SK-MEL-5 (cell line): Measurements from ENCODE around the gene CLMP. TPM values are rescaled to one million over a fixed set of nuclear protein-coding genes. Genes with fewer than 3 reads are reported as not detected.
A peak's percentile ranks its signal among the peaks of the same experiment; 100 is the strongest.

Experiments
- DNase-seq: peaks from one replicate; pipeline ENCODE4 v3.0.0-alpha.2; 2016; ENCODE audit warnings: low read depth, low spot score
- in situ Hi-C: cut with HindIII; loops from 2 replicates; pipeline ENCODE4 v1.10.0; 2016; ENCODE audit warnings: low sequenced_read_pairs, high pct_unique_total_duplicates, low pct_unique_long_range_greater_than_20kb
- total RNA-seq: library from RNA; depleted of rRNA; stranded (reverse); fragments of >200 nt; shearing (Covaris generic); gene quantifications from 2 replicates; pipeline ENCODE4 v1.2.3, GENCODE V29; 2014

The CLMP gene
- total RNA-seq, 1 experiment from 2014 or later, result not detected

- DNase-seq, result no peak
- in situ Hi-C loops, result no loop called here
Observed at GRCh38 chr11:123180574-123180973, 14.5 kb downstream of the CLMP start.

- in situ Hi-C loops, result no loop called here
- DNase-seq, result no peak
Observed at GRCh38 chr11:123180166-123180565, 14.9 kb downstream of the CLMP start.

GRCh38 chr11:123179586-123179985 is 15.5 kb downstream of the CLMP start:
- in situ Hi-C loops, result no loop called here
- no peak for DNase-seq

GRCh38 chr11:123178186-123178585 is 16.9 kb downstream of the CLMP start:
- no peak for DNase-seq
- in situ Hi-C loops, result no loop called here

GRCh38 chr11:123176785-123177184 is 18.3 kb downstream of the CLMP start:
- in situ Hi-C loops, result no loop called here
- no peak for DNase-seq

GRCh38 chr11:123174196-123175183 is 20.6 kb downstream of the CLMP start:
- DNase-seq, result no peak
- in situ Hi-C loops, result no loop called here

- in situ Hi-C loops, result no loop called here
- no peak for DNase-seq
Observed at GRCh38 chr11:123173856-123174186, 21.2 kb downstream of the CLMP start.

- no peak for DNase-seq
- in situ Hi-C loops, result no loop called here
Observed at GRCh38 chr11:123173040-123173855, 21.8 kb downstream of the CLMP start.

GRCh38 chr11:123170929-123171328 is 24.1 kb downstream of the CLMP start:
- no peak for DNase-seq
- in situ Hi-C loops, result no loop called here

GRCh38 chr11:123169821-123170220 is 25.2 kb downstream of the CLMP start:
- in situ Hi-C loops, result no loop called here
- no peak for DNase-seq

GRCh38 chr11:123168955-123169484 is 26.0 kb downstream of the CLMP start:
- no peak for DNase-seq
- in situ Hi-C loops, result no loop called here

GRCh38 chr11:123168241-123168640 is 26.8 kb downstream of the CLMP start:
- in situ Hi-C loops, result no loop called here
- DNase-seq, result no peak

- peak; percentile 75 for DNase-seq
- in situ Hi-C loops, result no loop called here
Observed at GRCh38 chr11:123166071-123166559, 28.9 kb downstream of the CLMP start.

GRCh38 chr11:123164732-123165450 is 30.2 kb downstream of the CLMP start:
- no peak for DNase-seq
- in situ Hi-C loops, result no loop called here

GRCh38 chr11:123163621-123164020 is 31.4 kb downstream of the CLMP start:
- DNase-seq, result peak; percentile 25
- in situ Hi-C loops, result no loop called here

- no peak for DNase-seq
- in situ Hi-C loops, result no loop called here
Observed at GRCh38 chr11:123161376-123162030, 33.5 kb downstream of the CLMP start.

- in situ Hi-C loops, result no loop called here
- no peak for DNase-seq
Observed at GRCh38 chr11:123159183-123159857, 35.7 kb downstream of the CLMP start.
